SW 1271 (cell line): Measurements from ENCODE around the gene HPRT1.
A peak's percentile ranks its signal among the peaks of the same experiment; 100 is the strongest.
"Not testable (repeated sequence)": the region's sequence is repeated elsewhere in the genome, so short reads cannot be mapped to it uniquely, and the experiment has no call there.

Source experiments
- DNase-seq, 2 experiments: peaks; one replicate each; lab custom pipeline; 2025; lab: John Stamatoyannopoulos, UW

Gene HPRT1, protein sequence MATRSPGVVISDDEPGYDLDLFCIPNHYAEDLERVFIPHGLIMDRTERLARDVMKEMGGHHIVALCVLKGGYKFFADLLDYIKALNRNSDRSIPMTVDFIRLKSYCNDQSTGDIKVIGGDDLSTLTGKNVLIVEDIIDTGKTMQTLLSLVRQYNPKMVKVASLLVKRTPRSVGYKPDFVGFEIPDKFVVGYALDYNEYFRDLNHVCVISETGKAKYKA

DNA sequence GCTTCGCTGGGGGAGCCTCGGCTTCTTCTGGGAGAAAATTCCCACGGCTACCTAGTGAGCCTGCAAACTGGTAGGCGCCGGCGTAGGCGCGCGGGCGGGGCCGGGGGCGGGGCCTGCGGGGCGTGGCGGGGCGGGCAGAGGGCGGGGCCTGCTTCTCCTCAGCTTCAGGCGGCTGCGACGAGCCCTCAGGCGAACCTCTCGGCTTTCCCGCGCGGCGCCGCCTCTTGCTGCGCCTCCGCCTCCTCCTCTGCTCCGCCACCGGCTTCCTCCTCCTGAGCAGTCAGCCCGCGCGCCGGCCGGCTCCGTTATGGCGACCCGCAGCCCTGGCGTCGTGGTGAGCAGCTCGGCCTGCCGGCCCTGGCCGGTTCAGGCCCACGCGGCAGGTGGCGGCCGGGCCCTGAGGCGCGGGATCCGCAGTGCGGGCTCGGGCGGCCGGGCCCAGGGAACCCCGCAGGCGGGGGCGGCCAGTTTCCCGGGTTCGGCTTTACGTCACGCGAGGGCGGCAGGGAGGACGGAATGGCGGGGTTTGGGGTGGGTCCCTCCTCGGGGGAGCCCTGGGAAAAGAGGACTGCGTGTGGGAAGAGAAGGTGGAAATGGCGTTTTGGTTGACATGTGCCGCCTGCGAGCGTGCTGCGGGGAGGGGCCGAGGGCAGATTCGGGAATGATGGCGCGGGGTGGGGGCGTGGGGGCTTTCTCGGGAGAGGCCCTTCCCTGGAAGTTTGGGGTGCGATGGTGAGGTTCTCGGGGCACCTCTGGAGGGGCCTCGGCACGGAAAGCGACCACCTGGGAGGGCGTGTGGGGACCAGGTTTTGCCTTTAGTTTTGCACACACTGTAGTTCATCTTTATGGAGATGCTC, at the start of gene HPRT1:
TSS of gene HPRT1 (plus strand) at position 161 of the 857 bp plus-strand sequence. CDS start at position 308, 147 bp downstream.
- peak in 1 of 2 experiments; percentile 61 for DNase-seq

DNA sequence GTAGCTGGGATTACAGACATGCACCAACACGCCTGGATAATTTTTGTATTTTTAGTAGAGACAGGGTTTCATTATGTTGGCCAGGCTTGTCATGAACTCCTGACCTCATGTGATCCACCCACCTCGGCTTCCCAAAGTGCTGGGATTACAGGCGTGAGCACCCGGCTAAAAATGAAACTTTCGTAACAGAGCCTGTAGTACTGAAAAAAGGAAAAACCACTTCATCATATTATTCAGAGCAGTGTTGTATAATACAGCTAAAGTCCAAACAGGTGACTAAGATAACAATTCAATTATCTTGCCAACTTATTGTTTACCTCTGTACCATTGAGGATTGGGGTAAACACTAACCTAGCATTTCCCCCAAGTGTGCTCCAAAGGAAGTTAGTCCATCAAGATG, 43.9 kb upstream of the HPRT1 start:
- no peak for DNase-seq

DNA sequence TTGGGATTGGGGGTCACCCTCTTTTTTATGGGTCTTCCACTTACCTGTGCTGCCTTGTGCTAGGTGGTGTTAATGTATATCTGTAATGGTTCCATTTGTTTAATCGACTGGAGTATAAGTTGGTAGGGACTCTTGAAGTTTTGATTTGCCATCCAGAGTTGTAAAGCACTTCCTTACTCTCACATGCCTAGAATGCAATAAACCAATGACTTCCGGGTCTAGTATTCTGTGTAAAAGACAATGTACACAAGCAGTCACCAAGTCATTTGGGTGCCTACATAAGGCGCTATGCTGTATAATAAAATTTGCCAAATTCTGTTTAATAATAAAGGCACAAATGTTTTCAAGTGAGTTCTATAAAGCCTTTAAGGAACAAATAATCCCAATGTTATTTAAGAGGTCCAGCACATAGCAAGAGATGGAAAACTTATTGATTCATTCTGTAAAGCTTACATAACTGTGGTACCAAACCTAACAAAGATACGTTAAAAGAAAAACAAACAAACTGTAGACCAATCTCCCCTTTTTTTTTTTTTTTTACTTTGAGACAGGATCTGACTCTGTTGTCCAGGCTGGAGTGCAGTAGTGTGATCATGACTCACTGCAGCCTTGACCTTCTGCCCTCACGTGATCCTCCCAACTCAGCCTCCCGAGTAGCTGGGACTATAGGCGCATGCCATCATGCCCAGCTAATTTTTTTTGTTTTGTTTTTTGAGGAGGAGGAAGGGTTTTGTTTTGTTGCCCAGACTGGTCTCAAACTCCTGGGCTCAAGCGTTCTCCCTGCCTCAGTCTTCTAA, 41.5 kb upstream of the HPRT1 start:
- no peak for DNase-seq

DNA sequence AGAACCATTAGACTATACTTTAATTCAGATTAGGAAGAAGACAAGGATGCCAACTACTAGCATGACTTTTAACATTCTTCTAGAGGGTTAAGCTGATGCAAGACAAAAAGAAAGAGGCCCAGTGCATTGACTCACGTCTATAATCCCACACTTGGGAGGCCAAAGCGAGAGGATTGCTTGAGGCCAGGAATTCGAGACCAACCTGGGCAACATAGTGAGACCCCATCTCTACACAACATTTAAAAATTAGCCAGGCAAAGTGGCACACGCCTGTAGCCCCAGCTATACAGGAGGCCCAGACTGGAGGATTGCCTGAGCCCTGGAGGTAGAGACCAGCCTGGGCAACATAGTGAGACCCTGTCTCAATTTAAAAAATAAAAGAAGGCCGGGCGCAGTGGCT, 40.2 kb upstream of the HPRT1 start:
- no peak for DNase-seq

DNA sequence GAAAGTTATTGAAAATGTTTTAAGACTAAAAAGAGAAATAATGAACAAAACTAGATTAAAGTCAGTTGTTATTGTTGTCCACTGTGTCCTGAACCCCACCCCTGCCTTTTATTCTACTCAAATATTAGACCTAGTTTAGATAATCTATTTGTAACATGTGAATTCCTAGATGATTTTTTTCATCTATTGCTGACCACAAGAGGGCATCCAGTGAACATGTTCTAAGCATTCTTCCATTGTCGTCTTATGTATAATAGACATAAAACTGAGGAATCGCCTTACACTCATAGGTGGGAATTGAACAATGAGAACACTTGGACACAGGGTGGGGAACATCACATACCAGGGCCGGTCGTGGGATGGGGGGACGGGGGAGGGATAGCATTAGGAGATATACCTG, 36.4 kb upstream of the HPRT1 start:
- DNase-seq = peak in 1 of 2 experiments; percentile 40

DNA sequence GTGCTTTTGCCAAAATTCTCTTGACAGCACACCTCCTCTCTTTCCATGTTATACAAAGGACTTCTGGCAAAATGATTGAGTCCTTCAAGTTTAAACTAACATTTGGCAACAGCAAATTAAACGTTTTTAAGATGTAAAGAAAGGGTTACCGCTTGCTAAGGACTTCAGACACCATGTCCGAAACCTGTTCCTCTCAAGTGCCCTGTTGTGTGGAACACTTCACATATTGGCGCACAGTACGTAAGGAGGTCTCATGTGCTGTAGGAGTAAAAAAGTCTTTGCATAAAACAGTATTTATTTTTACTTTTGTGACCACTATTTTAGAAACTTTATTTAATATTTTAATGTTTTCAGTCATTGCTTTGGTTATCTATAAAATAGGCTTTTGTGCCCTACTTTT, 33.7 kb upstream of the HPRT1 start:
- DNase-seq = no peak

DNA sequence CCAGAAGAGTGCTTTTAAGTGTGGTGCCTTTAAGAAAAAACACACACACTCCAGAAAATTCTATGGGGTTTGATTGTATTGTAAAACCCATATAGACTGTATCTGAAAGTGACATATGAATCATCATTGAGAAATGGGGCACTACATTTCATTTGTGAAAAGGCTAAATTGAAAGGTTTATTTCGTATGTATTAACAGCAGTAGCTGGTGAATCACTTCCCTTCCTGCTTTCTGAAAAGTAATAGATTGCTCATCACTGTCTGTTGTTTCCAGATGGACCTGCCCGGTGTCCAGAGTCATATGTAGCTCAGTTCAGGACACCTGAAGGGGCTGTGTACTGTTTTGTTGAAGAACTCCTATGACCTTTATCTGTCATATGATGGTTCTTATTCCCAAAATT, 28.1 kb upstream of the HPRT1 start:
- peak; percentile 33 to 70 for DNase-seq

DNA sequence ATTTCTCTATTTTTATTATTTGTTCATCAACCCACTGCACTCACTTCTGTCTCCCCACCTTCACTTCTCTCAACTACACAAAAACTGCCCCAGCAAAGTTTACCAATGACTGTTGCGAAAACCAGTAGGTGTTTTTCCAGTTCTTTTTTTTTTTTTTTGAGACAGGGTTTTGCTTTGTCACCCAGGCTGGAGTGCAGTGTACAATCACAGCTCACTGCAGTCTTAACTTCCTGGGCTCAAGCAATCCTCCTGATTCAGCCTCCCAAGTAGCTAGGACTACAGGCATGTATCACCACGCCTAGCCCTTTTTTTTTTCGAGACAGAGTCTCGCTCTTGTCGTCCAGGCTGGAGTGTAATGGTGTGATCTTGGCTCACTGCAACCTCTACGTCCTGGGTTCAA, 24.1 kb upstream of the HPRT1 start:
- DNase-seq = no peak

DNA sequence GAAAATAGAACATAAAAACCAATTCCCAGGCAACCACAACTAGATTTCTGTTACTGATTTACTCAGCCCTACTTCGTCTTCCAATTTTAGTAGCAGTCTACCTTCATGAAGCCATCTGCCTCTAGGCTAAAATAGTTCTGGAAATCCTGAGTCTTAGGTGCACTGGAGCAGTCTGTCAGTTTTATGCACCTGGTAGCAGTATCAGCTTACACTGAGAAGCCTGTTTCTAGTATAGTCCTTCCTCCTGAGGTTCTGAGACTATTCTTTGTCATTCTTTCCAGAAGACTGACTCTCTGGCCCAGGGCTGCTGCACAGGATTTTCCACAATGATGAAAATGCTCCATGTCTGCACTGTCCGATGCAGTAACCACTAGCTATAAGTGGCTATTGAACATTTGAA, 16.9 kb upstream of the HPRT1 start:
- no peak for DNase-seq

DNA sequence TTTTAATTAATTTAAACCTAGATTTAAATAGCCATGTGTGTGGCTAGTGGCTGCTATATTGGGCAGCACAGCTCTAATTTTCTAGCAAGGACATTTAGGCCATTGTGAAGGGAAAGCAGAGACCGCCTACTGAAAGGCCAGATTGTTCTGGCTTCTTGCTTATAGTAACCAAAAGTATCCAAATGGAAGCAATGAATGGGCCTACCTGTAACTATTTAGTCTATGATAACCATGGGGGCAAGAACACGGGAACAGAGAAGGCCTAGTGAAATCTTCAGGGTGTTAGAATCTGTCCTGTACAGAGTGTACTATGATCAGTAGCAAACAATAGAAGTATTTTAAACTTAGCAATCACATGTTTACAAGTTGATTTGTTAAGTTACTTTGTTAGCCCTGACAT, 16.5 kb upstream of the HPRT1 start:
- no peak for DNase-seq

DNA sequence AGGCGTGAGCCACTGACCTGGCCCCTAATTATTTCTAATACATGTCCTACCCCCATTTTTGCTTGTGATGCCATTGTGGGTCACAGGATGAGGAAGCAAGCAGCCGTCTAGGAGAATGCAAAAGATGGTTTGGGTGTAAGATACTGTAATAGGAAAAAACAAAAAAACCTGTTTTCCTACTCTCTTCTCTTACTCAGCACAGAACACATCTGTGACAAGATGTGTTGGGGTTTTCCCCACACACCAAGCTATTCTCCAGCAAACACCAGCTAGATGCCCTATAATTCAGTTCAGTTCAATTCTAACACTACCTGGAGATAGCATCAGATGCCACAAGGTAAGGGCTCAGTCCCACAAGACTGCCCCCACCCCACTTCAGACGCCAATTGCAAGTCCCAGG, 15.3 kb upstream of the HPRT1 start:
- DNase-seq = no peak

DNA sequence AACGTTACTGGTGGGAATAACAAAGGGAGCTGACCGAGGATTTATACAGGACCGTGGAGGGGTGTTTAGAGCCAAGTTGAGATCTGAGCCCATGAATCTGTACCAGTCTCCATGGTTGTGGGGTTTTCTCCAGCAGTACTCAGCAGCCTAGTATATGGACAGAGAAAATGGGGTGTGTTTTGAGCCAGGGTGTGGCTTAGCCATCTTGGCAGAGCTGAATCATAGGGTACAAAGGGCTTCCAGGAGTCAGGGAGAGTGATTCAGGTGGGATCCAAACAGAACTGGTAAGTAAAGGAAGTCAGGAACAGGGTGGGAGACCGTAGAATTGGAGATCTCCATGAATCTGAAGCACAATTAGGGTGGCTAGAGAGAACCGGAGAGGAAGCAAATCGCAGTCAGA, 7.4 kb upstream of the HPRT1 start:
- no peak for DNase-seq

DNA sequence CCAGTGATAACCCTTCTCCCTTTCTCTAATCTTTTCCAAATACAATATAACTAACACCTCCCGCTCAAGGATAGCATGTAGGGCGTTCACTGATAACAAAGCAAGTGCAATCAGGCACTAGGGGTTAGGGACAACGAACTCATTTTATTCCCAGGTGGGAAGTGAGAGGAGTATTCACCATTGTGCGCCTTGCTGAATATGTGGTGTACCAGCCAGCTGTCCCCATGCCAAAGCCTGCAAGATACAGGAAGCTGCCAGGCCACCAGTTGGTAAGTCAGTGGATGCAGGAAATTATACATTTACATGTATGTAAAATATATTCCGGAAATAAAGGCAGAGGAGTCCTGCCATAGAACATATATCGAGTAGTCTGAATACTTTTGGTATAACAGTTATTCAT, 6.3 kb upstream of the HPRT1 start:
- no peak for DNase-seq

DNA sequence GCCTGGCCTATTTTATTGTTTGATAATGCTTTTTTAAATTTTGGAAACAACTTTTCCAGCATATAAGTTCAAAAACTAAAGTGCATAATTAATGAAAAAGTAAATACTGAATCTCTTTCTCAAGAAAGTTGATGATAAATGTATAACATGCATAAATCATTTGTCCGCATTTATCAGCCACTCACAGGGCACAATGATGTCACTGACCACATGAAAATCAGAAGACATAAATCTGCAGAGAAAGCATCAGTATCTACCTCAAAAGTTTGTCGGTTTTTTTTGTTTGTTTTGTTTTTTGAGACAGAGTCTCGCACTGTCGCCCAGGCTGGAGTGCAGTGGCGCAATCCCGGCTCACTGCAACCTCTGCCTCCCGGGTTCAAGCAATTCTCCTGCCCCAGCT, 5.5 kb upstream of the HPRT1 start:
- DNase-seq = no peak

DNA sequence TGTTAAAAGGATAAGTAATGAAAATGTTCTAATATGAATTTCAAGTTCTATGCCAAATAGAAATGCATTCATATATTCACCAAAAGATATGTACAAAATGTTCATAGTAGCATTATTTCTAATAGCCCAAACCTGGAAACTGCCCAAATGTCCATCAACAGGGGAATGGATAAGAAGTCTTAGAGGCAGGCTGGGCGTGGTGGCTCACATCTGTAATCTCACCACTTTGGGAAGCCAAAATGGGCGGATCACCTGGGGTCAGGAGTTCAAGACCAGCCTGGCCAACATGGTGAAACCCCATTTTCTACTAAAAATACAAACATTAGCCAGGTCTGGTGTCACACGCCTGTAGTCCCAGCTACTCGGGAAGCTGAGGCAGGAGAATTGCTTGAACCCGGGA, 2.3 kb upstream of the HPRT1 start:
- no peak for DNase-seq

DNA sequence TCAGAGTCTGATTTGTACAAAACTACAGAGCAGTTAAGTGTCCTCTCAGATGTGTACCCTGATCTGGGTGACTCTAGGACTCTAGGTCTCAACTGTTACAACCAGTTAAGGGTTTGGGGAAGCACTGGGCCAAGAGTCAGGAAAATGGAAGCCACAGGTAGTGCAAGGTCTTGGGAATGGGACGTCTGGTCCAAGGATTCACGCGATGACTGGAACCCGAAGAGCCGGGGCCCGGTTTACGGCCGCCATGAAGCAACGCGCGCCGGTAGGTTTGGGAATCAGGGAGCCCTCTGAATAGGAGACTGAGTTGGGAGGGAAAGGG, 321 bp upstream of the HPRT1 start:
- no peak for DNase-seq

DNA sequence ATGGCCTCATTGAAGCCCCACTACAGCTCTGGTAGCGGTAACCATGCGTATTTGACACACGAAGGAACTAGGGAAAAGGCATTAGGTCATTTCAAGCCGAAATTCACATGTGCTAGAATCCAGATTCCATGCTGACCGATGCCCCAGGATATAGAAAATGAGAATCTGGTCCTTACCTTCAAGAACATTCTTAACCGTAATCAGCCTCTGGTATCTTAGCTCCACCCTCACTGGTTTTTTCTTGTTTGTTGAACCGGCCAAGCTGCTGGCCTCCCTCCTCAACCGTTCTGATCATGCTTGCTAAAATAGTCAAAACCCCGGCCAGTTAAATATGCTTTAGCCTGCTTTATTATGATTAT, 876 bp downstream of the HPRT1 start:
- DNase-seq = peak in 1 of 2 experiments; percentile 23

DNA sequence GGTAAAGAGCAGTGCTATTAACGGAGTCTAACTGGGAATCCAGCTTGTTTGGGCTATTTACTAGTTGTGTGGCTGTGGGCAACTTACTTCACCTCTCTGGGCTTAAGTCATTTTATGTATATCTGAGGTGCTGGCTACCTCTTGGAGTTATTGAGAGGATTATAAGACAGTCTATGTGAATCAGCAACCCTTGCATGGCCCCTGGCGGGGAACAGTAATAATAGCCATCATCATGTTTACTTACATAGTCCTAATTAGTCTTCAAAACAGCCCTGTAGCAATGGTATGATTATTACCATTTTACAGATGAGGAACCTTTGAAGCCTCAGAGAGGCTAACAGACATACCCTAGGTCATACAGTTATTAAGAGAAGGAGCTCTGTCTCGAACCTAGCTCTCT, 1.5 kb downstream of the HPRT1 start:
- DNase-seq = no peak

DNA sequence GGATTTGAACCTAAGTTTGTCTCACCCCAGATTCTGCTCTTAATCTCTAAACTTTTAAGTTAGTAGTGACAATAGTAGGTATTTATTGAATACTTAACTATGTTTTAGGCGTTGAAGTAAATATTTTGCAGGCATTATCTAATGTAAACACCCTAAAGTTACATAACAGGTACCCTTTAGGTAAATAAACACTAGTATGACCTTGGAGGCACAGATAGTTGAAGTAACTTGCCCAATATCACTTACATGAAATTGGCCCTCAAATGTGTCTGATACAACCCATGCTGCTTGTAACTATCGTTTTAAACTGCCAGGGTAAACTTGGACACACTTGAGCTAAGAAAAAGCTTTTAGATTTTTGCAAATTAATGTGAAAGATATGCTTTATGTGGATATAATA, 3.0 kb downstream of the HPRT1 start:
- DNase-seq = no peak

DNA sequence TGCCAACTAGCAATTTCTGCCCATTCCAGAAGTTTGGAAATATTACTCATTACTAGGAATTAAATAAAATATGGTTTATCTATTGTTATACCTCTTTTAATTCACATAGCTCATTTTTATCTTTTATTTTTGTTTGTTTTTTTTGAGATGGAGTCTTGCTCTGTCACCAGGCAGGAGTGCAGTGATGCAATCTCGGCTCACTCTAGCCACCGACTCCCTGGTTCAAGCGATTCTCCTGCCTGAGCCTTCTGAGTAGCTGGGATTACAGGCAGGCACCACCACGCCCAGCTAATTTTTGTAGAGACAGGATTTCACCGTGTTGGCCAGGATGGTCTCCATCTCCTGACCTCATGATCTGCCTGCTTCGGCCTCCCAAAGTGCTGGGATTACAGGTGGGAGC, 4.5 kb downstream of the HPRT1 start:
- DNase-seq = not testable (repeated sequence)

DNA sequence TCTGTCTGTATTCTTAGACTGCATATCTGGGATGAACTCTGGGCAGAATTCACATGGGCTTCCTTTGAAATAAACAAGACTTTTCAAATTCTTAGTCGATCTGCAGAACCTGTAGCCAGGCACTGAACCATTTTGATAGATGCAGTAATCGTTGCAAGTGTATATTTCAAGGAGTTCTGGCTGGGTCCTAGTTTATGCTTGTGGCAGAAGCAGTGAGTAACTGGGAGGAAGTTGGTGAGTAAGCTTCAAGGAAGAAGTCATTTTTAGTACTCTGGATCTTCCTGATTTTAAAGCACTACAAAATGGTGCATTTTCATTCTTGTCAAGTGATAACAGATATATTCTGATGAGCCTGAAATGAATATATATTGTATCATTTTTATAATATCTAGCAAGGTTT, 9.5 kb downstream of the HPRT1 start:
- DNase-seq = peak in 1 of 2 experiments; percentile 54

DNA sequence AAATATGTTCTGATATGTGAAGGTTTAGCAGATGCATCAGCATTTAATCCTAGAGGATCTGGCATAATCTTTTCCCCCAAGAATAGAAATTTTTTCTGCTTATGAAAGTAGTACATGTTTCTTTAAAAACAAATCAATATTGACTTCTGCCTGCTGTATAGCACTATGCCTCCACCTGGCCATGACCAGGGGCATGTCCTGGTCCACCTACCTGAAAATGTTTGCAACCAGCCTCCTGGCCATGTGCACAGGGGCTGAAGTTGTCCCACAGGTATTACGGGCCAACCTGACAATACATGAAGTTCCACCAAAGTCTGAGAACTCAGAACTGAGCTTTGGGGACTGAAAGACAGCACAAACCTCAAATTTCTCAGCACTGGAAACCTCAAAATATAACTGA, 10.0 kb downstream of the HPRT1 start:
- DNase-seq = no peak

DNA sequence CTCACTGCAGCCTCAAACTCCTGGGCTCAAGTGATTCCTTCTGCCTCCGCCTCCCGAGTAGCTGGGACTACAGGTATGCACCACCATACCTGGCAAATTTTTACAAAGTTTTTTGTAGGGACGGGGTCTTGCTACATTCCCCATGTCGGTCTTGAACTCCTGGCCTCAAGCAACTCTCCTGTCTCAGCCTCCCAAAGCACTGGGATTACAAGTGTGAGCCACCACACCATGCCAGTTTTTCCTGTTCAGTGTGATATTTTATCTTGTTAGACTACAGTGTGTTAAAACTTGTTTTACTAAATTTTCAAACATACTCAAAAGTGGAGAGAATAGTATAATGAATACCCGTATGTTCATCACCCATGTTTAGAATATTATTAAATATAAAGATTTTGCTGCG, 12.1 kb downstream of the HPRT1 start:
- DNase-seq = no peak
